ENCODE measurements around the gene IFI44L.

DNA sequence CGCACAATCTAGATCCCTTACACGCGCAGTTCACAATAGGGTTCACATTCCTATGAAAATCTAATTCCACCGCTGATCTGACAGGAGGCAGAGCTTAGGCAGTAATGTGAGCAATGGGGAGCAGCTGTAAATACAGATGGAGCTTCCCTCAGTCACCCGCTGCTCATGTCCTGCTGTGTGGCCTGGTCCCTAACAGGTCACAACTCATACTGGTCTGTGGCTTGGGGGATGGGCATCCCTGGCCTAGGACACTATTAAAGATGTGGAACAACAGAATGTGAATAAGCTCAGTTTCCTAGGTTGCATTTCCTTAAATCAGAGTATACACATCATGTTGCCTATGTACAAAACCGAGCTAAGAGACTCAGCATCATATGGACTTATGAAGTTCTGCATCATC lies 45.6 kb downstream of the IFI44L start:
- TF ChIP-seq EZH2 (IDR thresholded peaks at IDR 0.05; ENCODE audit: low read length): no peak
- TF ChIP-seq, protein P1, sequence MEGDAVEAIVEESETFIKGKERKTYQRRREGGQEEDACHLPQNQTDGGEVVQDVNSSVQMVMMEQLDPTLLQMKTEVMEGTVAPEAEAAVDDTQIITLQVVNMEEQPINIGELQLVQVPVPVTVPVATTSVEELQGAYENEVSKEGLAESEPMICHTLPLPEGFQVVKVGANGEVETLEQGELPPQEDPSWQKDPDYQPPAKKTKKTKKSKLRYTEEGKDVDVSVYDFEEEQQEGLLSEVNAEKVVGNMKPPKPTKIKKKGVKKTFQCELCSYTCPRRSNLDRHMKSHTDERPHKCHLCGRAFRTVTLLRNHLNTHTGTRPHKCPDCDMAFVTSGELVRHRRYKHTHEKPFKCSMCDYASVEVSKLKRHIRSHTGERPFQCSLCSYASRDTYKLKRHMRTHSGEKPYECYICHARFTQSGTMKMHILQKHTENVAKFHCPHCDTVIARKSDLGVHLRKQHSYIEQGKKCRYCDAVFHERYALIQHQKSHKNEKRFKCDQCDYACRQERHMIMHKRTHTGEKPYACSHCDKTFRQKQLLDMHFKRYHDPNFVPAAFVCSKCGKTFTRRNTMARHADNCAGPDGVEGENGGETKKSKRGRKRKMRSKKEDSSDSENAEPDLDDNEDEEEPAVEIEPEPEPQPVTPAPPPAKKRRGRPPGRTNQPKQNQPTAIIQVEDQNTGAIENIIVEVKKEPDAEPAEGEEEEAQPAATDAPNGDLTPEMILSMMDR (optimal IDR thresholded peaks at IDR 0.05 in 1 of 3, IDR thresholded peaks at IDR 0.05 in 1 of 3, conservative IDR thresholded peaks at IDR 0.05 in 1 of 3; ENCODE audit: extremely low read depth in 1 of 3, insufficient read depth in 2 of 3, low read length in 3 of 3): no peak
